ENCODE data around the gene AK6. TPM values are rescaled to one million over a fixed set of nuclear protein-coding genes. Genes with fewer than 3 reads are reported as not detected.

AK6 gene
- total and polyA plus RNA-seq, 2 donors (not counting 1 experiment from before 2014, with no cell fraction given): 12.2 to 25.4 TPM

DNA sequence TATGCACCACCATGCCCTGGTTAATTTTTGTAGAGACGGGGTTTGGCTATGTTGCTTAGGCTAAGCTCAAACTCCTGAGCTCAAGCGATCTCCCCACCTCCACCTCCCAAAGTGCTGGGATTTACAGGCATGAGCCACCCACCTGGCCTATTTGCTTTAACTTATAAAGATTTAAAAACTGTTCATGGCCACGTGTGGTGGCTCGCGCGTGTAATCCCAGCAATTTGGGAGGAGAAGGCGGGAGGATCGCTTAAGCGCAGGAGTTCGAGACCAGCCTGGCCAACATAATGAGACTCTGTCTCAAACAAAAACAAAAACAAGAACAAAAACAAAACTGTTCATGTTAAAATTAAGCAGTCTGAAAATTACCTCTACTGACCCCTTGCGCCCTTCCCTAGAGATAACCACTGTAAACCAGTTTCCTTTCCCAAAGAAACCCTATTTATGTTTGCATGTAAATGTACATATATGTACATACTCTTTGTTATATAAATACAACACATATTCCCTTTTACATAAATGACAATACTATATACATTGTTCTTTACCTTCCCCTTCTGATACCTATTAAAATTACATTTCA, 1.5 kb downstream of the AK6 start:
- ATAC-seq (ENCODE audit: low read depth) (no peak), DNase-seq (no peak)
- no peaks in the 10 kb centered on the region for H3K27me3 ChIP-seq (replicated peaks in 1 of 4; ENCODE audit: control extremely low read depth in 1 of 4, control insufficient read depth in 3 of 4, insufficient read depth in 4 of 4, low read length in 3 of 4)
- H3K79me2 ChIP-seq (ENCODE audit: control insufficient read depth, insufficient read depth, low read length): peaks cover 75% of the 10 kb centered on the region
- peak overlapping the region; percentile 88 for H3K9ac ChIP-seq (ENCODE audit: low read length)
- peaks cover 20 to 24% of the 10 kb centered on the region in 2 donors for H3K4me1 ChIP-seq (ENCODE audit: control insufficient read depth in 2 of 2, insufficient read depth in 2 of 2, low read length in 2 of 2)
- Mint-ChIP-seq H3K27ac (peak overlapping the region; percentile 96), H3K9me3 (ENCODE audit: insufficient read depth) (no peaks in the 10 kb centered on the region), H3K4me3 (peak overlapping the region; percentile 96), H3K27me3 (no peaks in the 10 kb centered on the region), H3K4me1 (peaks cover 34% of the 10 kb centered on the region)
- peak overlapping the region; percentile 78 for H3K4me2 ChIP-seq (replicated peaks; ENCODE audit: low read depth, low read length, poor library complexity, severe bottlenecking)
- WGBS (ENCODE audit: insufficient coverage): 100% methylated on average over 8 of the region's 11 CpGs
- TF ChIP-seq EZH2 (IDR thresholded peaks at IDR 0.05; ENCODE audit: borderline replicate concordance, insufficient read depth, low read depth, low read length, poor library complexity, severe bottlenecking): no peak
- TF ChIP-seq, protein P1, sequence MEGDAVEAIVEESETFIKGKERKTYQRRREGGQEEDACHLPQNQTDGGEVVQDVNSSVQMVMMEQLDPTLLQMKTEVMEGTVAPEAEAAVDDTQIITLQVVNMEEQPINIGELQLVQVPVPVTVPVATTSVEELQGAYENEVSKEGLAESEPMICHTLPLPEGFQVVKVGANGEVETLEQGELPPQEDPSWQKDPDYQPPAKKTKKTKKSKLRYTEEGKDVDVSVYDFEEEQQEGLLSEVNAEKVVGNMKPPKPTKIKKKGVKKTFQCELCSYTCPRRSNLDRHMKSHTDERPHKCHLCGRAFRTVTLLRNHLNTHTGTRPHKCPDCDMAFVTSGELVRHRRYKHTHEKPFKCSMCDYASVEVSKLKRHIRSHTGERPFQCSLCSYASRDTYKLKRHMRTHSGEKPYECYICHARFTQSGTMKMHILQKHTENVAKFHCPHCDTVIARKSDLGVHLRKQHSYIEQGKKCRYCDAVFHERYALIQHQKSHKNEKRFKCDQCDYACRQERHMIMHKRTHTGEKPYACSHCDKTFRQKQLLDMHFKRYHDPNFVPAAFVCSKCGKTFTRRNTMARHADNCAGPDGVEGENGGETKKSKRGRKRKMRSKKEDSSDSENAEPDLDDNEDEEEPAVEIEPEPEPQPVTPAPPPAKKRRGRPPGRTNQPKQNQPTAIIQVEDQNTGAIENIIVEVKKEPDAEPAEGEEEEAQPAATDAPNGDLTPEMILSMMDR (IDR thresholded peaks at IDR 0.05): no peak
- peaks cover 7% of the 10 kb centered on the region for H4K20me1 ChIP-seq (ENCODE audit: control insufficient read depth, insufficient read depth, low read length, poor library complexity, severe bottlenecking)
- intact Hi-C loops (cut with micrococcal nuclease): no loop called here
- ChIA-PET POLR2A (no interaction called here), CTCF (interaction anchor here (1.2 to 1.7 kb wide), 2 partner anchors 33 to 274 kb away, joined by 3 to 6 read pairs; partner anchors contain the start of gene SLC30A5)
- no peak overlapping the region for H2AFZ ChIP-seq (ENCODE audit: insufficient read depth, low read depth, low read length, poor library complexity, severe bottlenecking)
- no peaks in the 10 kb centered on the region for H3K9me3 ChIP-seq (ENCODE audit: control extremely low read depth in 1 of 3, control insufficient read depth in 2 of 3, insufficient read depth in 1 of 3, low read length in 2 of 3)
- peaks cover 3 to 33% of the 10 kb centered on the region in 2 experiments for H3K36me3 ChIP-seq (replicated peaks in 1 of 2; ENCODE audit: control extremely low read depth in 1 of 2, control insufficient read depth in 1 of 2, extremely low read depth in 1 of 2, insufficient read depth in 2 of 2, low read length in 1 of 2)
- no peak overlapping the region for H3K4me3 ChIP-seq (ENCODE audit: control extremely low read depth in 1 of 5, extremely low read depth in 1 of 5, insufficient read depth in 1 of 5, low read depth in 2 of 5, low read length in 4 of 5)
- H3K27ac ChIP-seq (ENCODE audit: low read length in 2 of 2): peak overlapping the region in 1 of 2 donors; percentile 99

DNA sequence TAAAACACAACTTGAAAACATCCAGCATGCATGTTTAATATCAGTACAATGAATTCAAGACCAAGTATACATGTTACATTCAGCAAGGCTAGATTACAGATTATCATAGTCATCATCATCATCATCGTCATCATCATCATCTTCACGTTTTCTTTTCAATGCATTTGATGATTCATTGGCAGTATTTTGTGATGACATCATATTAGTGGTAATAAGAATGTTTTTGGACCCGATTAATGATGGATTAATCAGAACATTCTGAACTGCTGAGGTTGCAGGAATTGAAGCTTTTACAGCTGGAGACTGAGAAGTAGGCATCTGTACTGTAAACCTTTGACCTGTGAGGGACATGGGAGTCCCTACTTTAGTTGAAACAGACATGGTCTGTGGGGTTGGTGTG, 4.5 kb downstream of the AK6 start:
- Histone ChIP-seq H4K20me1 (ENCODE audit: control insufficient read depth, insufficient read depth, low read length, poor library complexity, severe bottlenecking) (peaks cover 13% of the 10 kb centered on the region), H3K9ac (ENCODE audit: low read length) (no peak overlapping the region), H3K79me2 (ENCODE audit: control insufficient read depth, insufficient read depth, low read length) (peaks cover 78% of the 10 kb centered on the region), H3K4me2 (replicated peaks; ENCODE audit: low read depth, low read length, poor library complexity, severe bottlenecking) (no peak overlapping the region), H2AFZ (ENCODE audit: insufficient read depth, low read depth, low read length, poor library complexity, severe bottlenecking) (no peak overlapping the region), H3K4me1 (ENCODE audit: control insufficient read depth in 2 of 2, insufficient read depth in 2 of 2, low read length in 2 of 2) (peaks cover 13 to 14% of the 10 kb centered on the region in 2 donors), H3K27ac (ENCODE audit: low read length in 2 of 2) (no peak overlapping the region), H3K36me3 (replicated peaks in 1 of 2; ENCODE audit: control extremely low read depth in 1 of 2, control insufficient read depth in 1 of 2, extremely low read depth in 1 of 2, insufficient read depth in 2 of 2, low read length in 1 of 2) (peaks cover 3 to 47% of the 10 kb centered on the region in 2 experiments), H3K9me3 (ENCODE audit: control extremely low read depth in 1 of 3, control insufficient read depth in 2 of 3, insufficient read depth in 1 of 3, low read length in 2 of 3) (no peaks in the 10 kb centered on the region), H3K27me3 (replicated peaks in 1 of 4; ENCODE audit: control extremely low read depth in 1 of 4, control insufficient read depth in 3 of 4, insufficient read depth in 4 of 4, low read length in 3 of 4) (no peaks in the 10 kb centered on the region), H3K4me3 (ENCODE audit: control extremely low read depth in 1 of 5, extremely low read depth in 1 of 5, insufficient read depth in 1 of 5, low read depth in 2 of 5, low read length in 4 of 5) (no peak overlapping the region)
- intact Hi-C loops (cut with micrococcal nuclease): no loop called here
- TF ChIP-seq, protein P1 (IDR thresholded peaks at IDR 0.05): no peak
- TF ChIP-seq EZH2 (IDR thresholded peaks at IDR 0.05; ENCODE audit: borderline replicate concordance, insufficient read depth, low read depth, low read length, poor library complexity, severe bottlenecking): no peak
- WGBS (ENCODE audit: insufficient coverage): 100% methylated on average over 1 of the region's 3 CpGs
- no peak overlapping the region for H3K4me3 Mint-ChIP-seq
- no peaks in the 10 kb centered on the region for H3K27me3 Mint-ChIP-seq
- ChIA-PET CTCF (interaction anchor here (0.7 kb wide), 1 partner anchor 28 kb away, joined by 3 read pairs; no protein-coding TSS in a partner anchor), POLR2A (no interaction called here)
- H3K4me1 Mint-ChIP-seq: peaks cover 20% of the 10 kb centered on the region
- no peak for DNase-seq
- no peaks in the 10 kb centered on the region for H3K9me3 Mint-ChIP-seq (ENCODE audit: insufficient read depth)
- ATAC-seq (ENCODE audit: low read depth): no peak
- no peak overlapping the region for H3K27ac Mint-ChIP-seq
